Psoas muscle (tissue), 8 donors: Measurements from ENCODE around the gene NTSR2. TPM values are rescaled to one million over a fixed set of nuclear protein-coding genes. Genes with fewer than 3 reads are reported as not detected.

Experiments used
- ATAC-seq, 4 donors: fragments of 200-7000 bp; cut with Tn5 transposase; one replicate each; pipeline ENCODE4 v1.9.1; 2020; ENCODE audit warnings: moderate library complexity in 3 of 4, mild to moderate bottlenecking in 2 of 4
- DNase-seq, 2 donors: peaks; one replicate each; pipeline ENCODE4 v3.0.0-alpha.2; 2020
- H3K27ac ChIP-seq: fragments of 200-600 bp; one replicate; pipeline ENCODE4 v1.8.0; 2022
- H3K27me3 ChIP-seq, 3 donors: fragments of 200-600 bp in 1 of 3; one replicate each; pipeline versions ENCODE4 v1.6.1 to v1.8.0; 2013 to 2022; ENCODE audit warnings: low read length in 2 of 3, mild to moderate bottlenecking in 2 of 3, moderate library complexity in 1 of 3; ENCODE audit not compliant: insufficient read depth in 3 of 3
- H3K36me3 ChIP-seq, 2 donors: fragments of 200-600 bp in 1 of 2; one replicate each; pipeline versions ENCODE4 v1.6.1 to v1.8.0; 2013 to 2022; ENCODE audit warnings: low read depth in 1 of 2, mild to moderate bottlenecking in 1 of 2, moderate library complexity in 1 of 2; ENCODE audit not compliant: insufficient read depth in 1 of 2
- H3K4me1 ChIP-seq: fragments of 200-600 bp; one replicate; pipeline ENCODE4 v1.8.0; 2022
- H3K4me3 ChIP-seq: fragments of 200-600 bp; one replicate; pipeline ENCODE4 v1.8.0; 2022; ENCODE audit warnings: mild to moderate bottlenecking
- H3K9me3 ChIP-seq: fragments of 200-600 bp; one replicate; pipeline ENCODE4 v1.8.0; 2022
- CTCF ChIP-seq: fragments of 200-600 bp; IDR thresholded peaks from one replicate; pipeline ENCODE4 v1.8.0; 2022; ENCODE audit warnings: antibody characterized with exemption
- WGBS, 3 donors: extraction: QIAGEN DNeasy Blood & Tissue Kit; methylation state at CpG; one replicate each; pipeline versions ENCODE4 v1.1.6 to v1.1.7; 2013; 5-methylcytosine and 5-hydroxymethylcytosine counted together
- intact Hi-C, 2 donors: fragments of 100-400 bp; cut with DNase I; formaldehyde crosslinking; loops; one replicate each; pipeline versions ENCODE4 v1.11.0 to v1.14.2; 2022
- polyA plus RNA-seq, 3 donors: library from polyadenylated mRNA; stranded (reverse); fragments of 200-250 nt; gene quantifications; one replicate each; pipeline ENCODE4 v1.2.3, GENCODE V29; 2013
- total RNA-seq, 4 donors: library from RNA; stranded (reverse); fragmentation: NEBNext Ultra II Directional in 2 of 4; extraction: Animal tissue kit (Norgen Biotek cat#: 25700) in 2 of 4; gene quantifications; one replicate each; pipeline versions ENCODE4 v1.2.1 to v1.2.4, GENCODE V29; 2021 to 2023
- donor health status: healthy with polysubstance abuse.
- donor health status: DM: no; HTN: no; CAD: no; lungs with moderate emphysema.
- donor health status: Bipolar disorder and iron deficiency.
- donor health status: healthy.
- donor health status: DM: yes; HTN: yes; CAD: no.
- donor health status: DM: no; HTN: no; CAD: no.
- donor health status: DM: no; HTN: no; CAD: no.
- donor health status: DM: yes; HTN: yes; CAD: no.

NTSR2 gene
- total and polyA plus RNA-seq, 7 donors = 0.18 to 0.97 (median 0.35) TPM; not detected in 1

GRCh38 chr2:11615209-11615608 is 54.8 kb downstream of the NTSR2 start:
- intact Hi-C loops = no loop called here
- Histone ChIP-seq H3K27me3 (no peaks in the 10 kb centered on the region), H3K36me3 (peaks cover 0 to 31% of the 10 kb centered on the region in 2 donors), H3K4me1 (no peaks in the 10 kb centered on the region), H3K27ac (no peak overlapping the region), H3K9me3 (no peaks in the 10 kb centered on the region), H3K4me3 (no peak overlapping the region)
- no peak for DNase-seq
- no peak for ATAC-seq
- 82 to 91% (median 85%) methylated on average over 3 of the region's 3 CpGs for WGBS, 3 donors
- TF ChIP-seq CTCF = no peak

GRCh38 chr2:11613297-11613696 is 56.7 kb downstream of the NTSR2 start:
- 93 to 97% (median 95%) methylated on average over 5 of the region's 5 CpGs for WGBS, 3 donors
- intact Hi-C loops = no loop called here
- Histone ChIP-seq H3K4me3 (no peak overlapping the region), H3K27ac (no peak overlapping the region), H3K36me3 (peaks cover 0 to 23% of the 10 kb centered on the region in 2 donors), H3K9me3 (no peaks in the 10 kb centered on the region), H3K27me3 (no peaks in the 10 kb centered on the region), H3K4me1 (no peaks in the 10 kb centered on the region)
- TF ChIP-seq CTCF = no peak
- DNase-seq (no peak), ATAC-seq (no peak)

GRCh38 chr2:11612553-11613215 is 57.3 kb downstream of the NTSR2 start:
- Histone ChIP-seq H3K27me3 (no peaks in the 10 kb centered on the region), H3K36me3 (peaks cover 0 to 22% of the 10 kb centered on the region in 2 donors), H3K27ac (no peak overlapping the region), H3K4me3 (no peak overlapping the region), H3K9me3 (no peaks in the 10 kb centered on the region), H3K4me1 (no peaks in the 10 kb centered on the region)
- no peak for TF ChIP-seq CTCF
- peak in 3 of 4 donors; percentile 11 to 22 (median 17) for ATAC-seq
- DNase-seq = no peak
- intact Hi-C loops = no loop called here
- 91 to 94% (median 91%) methylated on average over 20 of the region's 20 CpGs for WGBS, 3 donors

GRCh38 chr2:11611251-11611650 is 58.7 kb downstream of the NTSR2 start:
- no peaks in the 10 kb centered on the region for H3K9me3 ChIP-seq
- 93 to 98% (median 98%) methylated on average over 5 of the region's 5 CpGs for WGBS, 3 donors
- no peak overlapping the region for H3K4me3 ChIP-seq
- intact Hi-C loops = no loop called here
- no peaks in the 10 kb centered on the region for H3K4me1 ChIP-seq
- TF ChIP-seq CTCF = no peak
- H3K36me3 ChIP-seq = peaks cover 0 to 11% of the 10 kb centered on the region in 2 donors
- no peaks in the 10 kb centered on the region for H3K27me3 ChIP-seq
- ATAC-seq (no peak), DNase-seq (no peak)
- no peak overlapping the region for H3K27ac ChIP-seq
